GM21825 (cell line): ENCODE measurements around the gene DAD1.

Source experiments
- ATAC-seq: cut with Tn5 transposase; IDR thresholded peaks from one replicate; pipeline ENCODE4 v1.9.1; 2021; ENCODE audit warnings: mild to moderate bottlenecking, moderate library complexity; ENCODE audit not compliant: unreplicated experiment

DAD1 gene

GRCh38 chr14:22521449-22522239, 67.4 kb downstream of the DAD1 start:
- no peak for ATAC-seq

- ATAC-seq = no peak
Observed at GRCh38 chr14:22520796-22521195, 68.2 kb downstream of the DAD1 start.

- ATAC-seq = no peak
Observed at GRCh38 chr14:22519877-22520685, 68.9 kb downstream of the DAD1 start.

- ATAC-seq = no peak
Observed at GRCh38 chr14:22518073-22518472, 71.0 kb downstream of the DAD1 start.

- ATAC-seq = no peak
Observed at GRCh38 chr14:22517117-22517720, 71.8 kb downstream of the DAD1 start.

GRCh38 chr14:22515929-22516328, 73.1 kb downstream of the DAD1 start:
- no peak for ATAC-seq
